Immature natural killer cell (primary cell): ENCODE measurements around the gene RGP1. TPM values are rescaled to one million over a fixed set of nuclear protein-coding genes. Genes with fewer than 3 reads are reported as not detected.
A peak's percentile ranks its signal among the peaks of the same experiment; 100 is the strongest.

Experiments used
- DNase-seq, 3 donors: peaks; one replicate each; pipeline ENCODE4 v3.0.0; 2022; ENCODE audit warnings: mixed read lengths in 1 of 3
- H3K27ac Mint-ChIP-seq, 6 donors: one replicate each; pipeline ENCODE4 v1.8.0; 2020; ENCODE audit warnings: mixed read lengths in 6 of 6, mild to moderate bottlenecking in 5 of 6, inconsistent platforms in 4 of 6, moderate library complexity in 3 of 6
- H3K27me3 Mint-ChIP-seq, 3 donors: one replicate each; pipeline ENCODE4 v1.8.0; 2020 to 2021; ENCODE audit warnings: low read depth in 3 of 3, mild to moderate bottlenecking in 3 of 3, mixed read lengths in 3 of 3, moderate library complexity in 3 of 3, inconsistent platforms in 1 of 3
- H3K36me3 Mint-ChIP-seq, 3 donors: one replicate each; pipeline ENCODE4 v1.8.0; 2020; ENCODE audit warnings: mixed read lengths in 3 of 3, inconsistent platforms in 2 of 3, mild to moderate bottlenecking in 2 of 3
- H3K4me1 Mint-ChIP-seq, 2 donors: one replicate each; pipeline ENCODE4 v1.8.0; 2020; ENCODE audit warnings: inconsistent platforms in 2 of 2, mild to moderate bottlenecking in 2 of 2, mixed read lengths in 2 of 2, moderate library complexity in 1 of 2
- H3K4me3 Mint-ChIP-seq, 5 donors: one replicate each; pipeline ENCODE4 v1.8.0; 2020; ENCODE audit warnings: mild to moderate bottlenecking in 5 of 5, mixed read lengths in 5 of 5, inconsistent platforms in 3 of 5, moderate library complexity in 3 of 5
- H3K9me3 Mint-ChIP-seq, 6 donors: one replicate each; pipeline ENCODE4 v1.8.0; 2020; ENCODE audit warnings: mild to moderate bottlenecking in 6 of 6, mixed read lengths in 6 of 6, inconsistent platforms in 4 of 6, moderate library complexity in 3 of 6
- polyA plus RNA-seq, 3 donors: library from polyadenylated mRNA; unstranded; fragments of 300-500 nt; fragmentation: Illumina TruSeq; gene quantifications; one replicate each; pipeline ENCODE4 v1.2.3, GENCODE V29; 2021

RGP1 gene
- polyA plus RNA-seq: 10 to 100 TPM in 1 of 3 donors, 1 to 10 TPM in 2; 5.4 to 10.6 (median 8.2) TPM

GRCh38 chr9:35748858-35749514 is at the start of gene RGP1, which contains the start of gene GBA2:
Gene RGP1, plus strand, starts transcription at chr9:35749287. Its CDS starts 469 bp downstream, at chr9:35749756.
Gene GBA2, minus strand, starts transcription at chr9:35749228. Its CDS starts 524 bp downstream, at chr9:35748704.
- Mint-ChIP-seq H3K4me1 (peaks cover 45 to 48% of the 10 kb centered on the region in 2 donors), H3K4me3 (peak within 1 kb of the TSS; percentile 88 to 95 (median 93)), H3K27ac (peak within 1 kb of the TSS; percentile 90 to 94 (median 92)), H3K27me3 (peaks cover 0 to 9% (median 1%) of the 10 kb centered on the region in 3 donors), H3K9me3 (no peaks in the 10 kb centered on the region), H3K36me3 (peaks cover 18 to 40% (median 25%) of the 10 kb centered on the region in 3 donors)
- peak; percentile 69 to 79 (median 73) for DNase-seq

- Mint-ChIP-seq H3K27ac (no peak overlapping the region), H3K36me3 (peaks cover 13 to 35% (median 30%) of the 10 kb centered on the region in 3 donors), H3K4me1 (peaks cover 9 to 10% of the 10 kb centered on the region in 2 donors), H3K9me3 (no peaks in the 10 kb centered on the region), H3K27me3 (no peaks in the 10 kb centered on the region), H3K4me3 (no peak overlapping the region)
- DNase-seq: no peak
Measured at GRCh38 chr9:35700031-35700430, 49.1 kb upstream of the RGP1 start.

DNA sequence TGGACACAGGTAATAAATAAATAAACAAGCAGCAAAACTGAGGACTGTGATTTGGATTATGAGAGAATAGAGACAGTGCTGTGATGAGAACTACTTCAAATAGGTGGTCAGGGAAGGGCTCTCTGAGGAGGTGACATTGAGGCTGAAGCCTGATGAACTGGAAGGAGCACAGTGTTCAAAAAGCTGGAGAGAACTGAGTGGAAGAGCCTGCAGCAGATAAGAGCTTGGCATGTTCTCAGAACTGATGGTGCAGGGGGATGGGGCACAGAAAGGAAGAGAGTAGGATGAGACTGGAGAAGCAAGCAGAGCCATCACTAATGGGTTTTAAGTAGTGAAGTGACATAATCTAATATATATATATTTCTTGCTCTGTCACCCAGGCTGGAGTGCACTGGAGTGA is 48.1 kb upstream of the RGP1 start:
- DNase-seq: no peak
- Mint-ChIP-seq H3K4me1 (peaks cover 9 to 10% of the 10 kb centered on the region in 2 donors), H3K9me3 (no peaks in the 10 kb centered on the region), H3K4me3 (no peak overlapping the region), H3K27ac (no peak overlapping the region), H3K27me3 (no peaks in the 10 kb centered on the region), H3K36me3 (peaks cover 13 to 39% (median 30%) of the 10 kb centered on the region in 3 donors)

DNA sequence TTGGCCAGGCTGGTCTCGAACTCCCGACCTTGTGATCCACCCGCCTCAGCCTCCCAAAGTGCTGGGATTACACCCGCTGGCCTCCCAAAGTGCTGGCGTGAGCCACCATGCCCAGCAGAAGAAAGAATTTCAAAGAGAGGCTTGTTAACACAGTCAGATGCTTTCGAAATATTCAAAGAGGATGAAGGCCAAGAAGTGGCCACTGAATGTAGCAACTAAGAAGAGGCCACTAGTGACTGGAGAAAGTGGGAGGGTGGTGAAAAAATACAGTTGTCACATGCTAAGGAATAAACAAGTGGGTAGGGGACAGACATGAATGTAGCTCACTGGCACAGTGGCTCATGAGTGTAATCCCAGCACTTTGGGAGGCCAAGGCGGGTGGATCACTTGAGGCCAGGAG is 46.4 kb upstream of the RGP1 start:
- H3K9me3 Mint-ChIP-seq: no peaks in the 10 kb centered on the region

DNA sequence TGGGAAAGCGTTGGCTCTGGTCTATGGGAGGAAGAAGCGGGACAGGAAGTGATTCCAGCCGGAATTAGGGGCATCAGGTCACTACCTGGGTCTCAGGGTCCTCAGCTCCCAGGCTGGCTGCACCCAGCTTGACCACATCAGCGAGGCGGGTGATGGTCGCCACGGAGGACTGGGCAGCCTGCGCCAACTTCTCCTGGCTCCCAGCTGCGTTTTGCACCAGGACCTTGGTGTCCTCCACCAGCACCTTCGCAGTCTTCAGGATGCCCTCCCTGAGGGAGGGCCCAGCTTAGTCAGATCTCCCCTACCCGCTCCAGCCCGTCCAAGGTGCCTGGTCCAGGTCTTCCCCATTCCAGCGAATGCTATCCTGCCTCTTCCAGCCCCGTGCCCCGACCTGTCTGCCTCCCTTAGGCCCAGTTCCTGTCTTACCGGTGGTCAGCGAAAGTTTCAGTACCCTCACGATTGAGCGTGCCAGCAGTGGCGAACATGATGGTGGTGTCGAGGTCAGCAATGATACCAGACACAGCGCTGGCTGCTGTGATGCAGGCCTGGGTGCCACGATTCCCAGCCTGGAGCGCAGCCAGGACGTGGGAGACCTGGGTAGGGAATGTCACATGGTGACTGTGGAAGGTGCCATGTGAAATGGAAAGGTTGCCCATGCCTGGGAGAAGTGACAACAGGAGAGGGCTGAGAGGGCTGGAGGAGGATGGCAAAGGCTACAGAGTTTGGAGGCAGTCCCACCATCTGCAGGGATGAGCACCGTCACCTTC is 45.0 kb upstream of the RGP1 start:
- no peak overlapping the region for H3K4me3 Mint-ChIP-seq
- no peaks in the 10 kb centered on the region for H3K9me3 Mint-ChIP-seq
- H3K27me3 Mint-ChIP-seq: no peaks in the 10 kb centered on the region
- no peaks in the 10 kb centered on the region for H3K4me1 Mint-ChIP-seq
- H3K27ac Mint-ChIP-seq: peak overlapping the region in 2 of 6 donors; percentile 28 to 41
- peaks cover 16 to 56% (median 40%) of the 10 kb centered on the region in 3 donors for H3K36me3 Mint-ChIP-seq
- DNase-seq: no peak

More for the DNA sequence above, 46.4 kb upstream of the RGP1 start:
- Mint-ChIP-seq H3K4me1 (peaks cover 0 to 2% of the 10 kb centered on the region in 2 donors), H3K27me3 (no peaks in the 10 kb centered on the region), H3K4me3 (no peak overlapping the region), H3K36me3 (peaks cover 14 to 46% (median 33%) of the 10 kb centered on the region in 3 donors), H3K27ac (peak overlapping the region in 1 of 6 donors; percentile 53)
- no peak for DNase-seq

GRCh38 chr9:35705372-35705771 is 43.7 kb upstream of the RGP1 start:
- Mint-ChIP-seq H3K4me1 (no peaks in the 10 kb centered on the region), H3K27me3 (no peaks in the 10 kb centered on the region), H3K27ac (peak overlapping the region in 1 of 6 donors; percentile 58), H3K36me3 (peaks cover 16 to 62% (median 42%) of the 10 kb centered on the region in 3 donors), H3K4me3 (no peak overlapping the region), H3K9me3 (no peaks in the 10 kb centered on the region)
- no peak for DNase-seq

GRCh38 chr9:35705836-35706430 is 43.2 kb upstream of the RGP1 start:
- Mint-ChIP-seq H3K9me3 (no peaks in the 10 kb centered on the region), H3K36me3 (peaks cover 16 to 68% (median 47%) of the 10 kb centered on the region in 3 donors)

DNA sequence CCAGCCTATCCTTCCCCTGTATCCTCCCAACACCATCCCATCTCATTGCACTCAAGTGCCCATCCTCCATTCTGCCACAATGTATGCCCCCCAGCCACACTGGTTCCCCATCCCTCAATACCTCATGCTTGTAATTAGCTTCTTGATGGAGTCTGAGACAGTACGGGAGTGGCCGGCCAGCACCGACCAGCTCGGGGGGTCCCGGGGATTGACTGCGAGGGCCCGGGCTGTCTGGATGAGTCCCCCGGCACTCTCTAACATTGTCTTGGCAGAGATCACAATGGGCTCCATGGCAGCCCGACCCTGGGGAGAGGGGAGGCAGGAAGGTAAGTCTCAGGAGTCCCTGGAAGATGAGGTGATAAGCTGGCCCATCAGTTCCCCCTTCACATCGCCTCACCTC is 42.1 kb upstream of the RGP1 start:
- H3K36me3 Mint-ChIP-seq: peaks cover 16 to 77% (median 52%) of the 10 kb centered on the region in 3 donors

More at GRCh38 chr9:35705836-35706430, 43.2 kb upstream of the RGP1 start:
- no peak overlapping the region for H3K4me3 Mint-ChIP-seq
- DNase-seq: no peak
- peak overlapping the region in 1 of 6 donors; percentile 58 for H3K27ac Mint-ChIP-seq
- H3K27me3 Mint-ChIP-seq: peaks cover 0 to 2% (median 0%) of the 10 kb centered on the region in 3 donors
- no peaks in the 10 kb centered on the region for H3K4me1 Mint-ChIP-seq

GRCh38 chr9:35708146-35708545 is 40.9 kb upstream of the RGP1 start:
- DNase-seq: no peak
- no peaks in the 10 kb centered on the region for H3K4me1 Mint-ChIP-seq
- H3K9me3 Mint-ChIP-seq: no peaks in the 10 kb centered on the region
- peaks cover 0 to 2% (median 0%) of the 10 kb centered on the region in 3 donors for H3K27me3 Mint-ChIP-seq
- no peak overlapping the region for H3K4me3 Mint-ChIP-seq
- H3K27ac Mint-ChIP-seq: peak overlapping the region in 2 of 6 donors; percentile 9 to 60
- peaks cover 10 to 76% (median 48%) of the 10 kb centered on the region in 3 donors for H3K36me3 Mint-ChIP-seq

More for the DNA sequence above, 42.1 kb upstream of the RGP1 start:
- Mint-ChIP-seq H3K9me3 (no peaks in the 10 kb centered on the region), H3K27ac (peak overlapping the region in 2 of 6 donors; percentile 55 to 68), H3K4me1 (no peaks in the 10 kb centered on the region), H3K4me3 (no peak overlapping the region), H3K27me3 (peaks cover 0 to 2% (median 0%) of the 10 kb centered on the region in 3 donors)
- DNase-seq: no peak

DNA sequence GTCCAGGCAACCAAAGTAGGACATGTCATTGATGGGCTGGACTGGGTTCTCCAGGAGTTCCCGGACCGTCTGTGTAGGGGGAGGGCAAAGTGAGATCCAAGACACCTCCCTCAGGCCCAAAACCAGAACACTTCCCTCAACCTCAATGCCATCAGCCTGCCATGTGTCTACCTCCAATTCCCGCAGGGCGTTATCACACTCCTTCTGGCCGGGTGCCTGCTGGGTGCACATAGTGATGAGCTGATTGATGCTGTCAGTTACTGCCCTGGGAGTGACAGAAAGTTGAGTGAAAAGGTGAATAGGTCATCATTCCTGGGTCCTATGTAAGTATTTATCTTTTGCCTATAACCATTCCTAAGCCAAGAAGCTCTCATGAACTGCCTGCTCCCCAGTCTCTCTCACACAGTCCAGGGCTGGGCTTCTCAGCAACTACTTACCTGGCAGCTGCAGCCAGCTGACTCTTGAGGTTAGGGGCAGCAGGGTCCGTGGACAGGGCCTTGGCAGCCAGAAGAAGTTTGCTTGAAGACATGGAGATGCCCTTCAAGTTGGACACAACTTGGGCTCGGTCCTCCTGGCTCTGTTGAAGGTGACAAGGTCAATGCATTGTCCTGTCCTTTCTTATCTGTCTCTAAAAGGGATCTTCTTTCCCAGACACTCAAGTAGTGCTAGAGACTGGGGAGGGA is 38.1 kb upstream of the RGP1 start:
- Mint-ChIP-seq H3K27me3 (peaks cover 0 to 2% (median 2%) of the 10 kb centered on the region in 3 donors), H3K4me3 (no peak overlapping the region), H3K36me3 (peaks cover 21 to 80% (median 44%) of the 10 kb centered on the region in 3 donors), H3K4me1 (no peaks in the 10 kb centered on the region), H3K9me3 (no peaks in the 10 kb centered on the region), H3K27ac (peak overlapping the region in 3 of 6 donors; percentile 2 to 39 (median 30))
- no peak for DNase-seq

- Mint-ChIP-seq H3K9me3 (no peaks in the 10 kb centered on the region), H3K27me3 (peaks cover 0 to 2% (median 2%) of the 10 kb centered on the region in 3 donors), H3K4me3 (no peak overlapping the region), H3K36me3 (peaks cover 27 to 81% (median 49%) of the 10 kb centered on the region in 3 donors), H3K4me1 (no peaks in the 10 kb centered on the region), H3K27ac (peak overlapping the region in 2 of 6 donors; percentile 39 to 83)
- no peak for DNase-seq
Measured at GRCh38 chr9:35711501-35712428, 37.3 kb upstream of the RGP1 start.

GRCh38 chr9:35712762-35713400 is 36.2 kb upstream of the RGP1 start:
- H3K27ac Mint-ChIP-seq: no peak overlapping the region
- no peak overlapping the region for H3K4me3 Mint-ChIP-seq
- peaks cover 21 to 75% (median 42%) of the 10 kb centered on the region in 3 donors for H3K36me3 Mint-ChIP-seq

More at GRCh38 chr9:35712762-35713400, 36.2 kb upstream of the RGP1 start:
- no peak for DNase-seq
- no peaks in the 10 kb centered on the region for H3K9me3 Mint-ChIP-seq
- H3K27me3 Mint-ChIP-seq: peaks cover 0 to 5% (median 2%) of the 10 kb centered on the region in 3 donors
- H3K4me1 Mint-ChIP-seq: no peaks in the 10 kb centered on the region
